Coronary artery (tissue), 2 donors: Measurements from ENCODE around the gene ZG16B.

Source experiments
- DNase-seq: peaks from one replicate; pipeline ENCODE4 v3.0.0-alpha.2; 2017; ENCODE audit warnings: low spot score
- H3K27ac ChIP-seq, 2 donors: fragments of 200-600 bp; sonication (generic); one replicate each; pipeline ENCODE4 v1.5.1; 2016 to 2019
- H3K4me3 ChIP-seq: fragments of 200-600 bp; sonication (generic); 2 replicates; pipeline ENCODE4 v1.5.1; 2016; ENCODE audit warnings: mild to moderate bottlenecking, moderate library complexity
- TF ChIP-seq, protein P1 (sequence below): fragments of 200-600 bp; sonication (generic); IDR thresholded peaks from one replicate; pipeline ENCODE4 v1.5.1; 2019; ENCODE audit warnings: antibody characterized with exemption

ZG16B gene

DNA sequence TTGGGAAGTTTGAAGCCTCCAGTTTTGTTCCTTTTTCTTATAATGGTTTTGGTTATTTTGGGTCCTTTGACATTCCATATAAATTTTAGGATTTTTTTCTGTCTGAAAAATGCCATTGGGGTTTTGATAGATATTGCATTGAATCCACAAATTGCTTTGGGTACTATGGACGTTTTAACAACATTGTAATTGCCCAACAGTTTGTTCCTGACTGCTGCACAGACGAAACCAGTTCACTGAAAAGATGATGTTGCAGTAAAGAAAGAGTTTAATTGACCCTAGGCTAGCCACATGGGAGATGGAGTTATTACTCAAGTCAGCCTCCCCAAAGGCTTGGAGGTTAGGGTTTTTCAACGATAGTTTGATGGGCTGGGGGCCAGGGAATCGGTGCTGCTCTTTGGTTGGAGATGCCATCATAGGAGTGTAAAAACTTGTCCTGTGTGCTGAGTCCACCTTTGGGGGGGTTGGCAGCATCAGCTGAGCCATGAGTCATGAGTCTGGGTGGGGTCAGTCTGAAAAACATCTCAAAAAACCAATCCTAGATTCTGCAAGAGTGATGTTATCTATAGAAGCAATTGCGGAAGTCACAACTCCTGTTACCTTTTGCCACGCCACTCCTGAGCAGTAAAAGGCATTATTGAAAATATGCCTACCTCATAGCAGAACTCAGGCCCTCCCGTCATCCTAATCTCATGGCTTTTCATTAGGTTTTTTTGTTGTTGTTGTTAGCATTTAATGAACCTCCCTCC lies 34.5 kb upstream of the ZG16B start:
- H3K27ac ChIP-seq: no peak overlapping the region
- no peak for DNase-seq
- TF ChIP-seq, protein P1, sequence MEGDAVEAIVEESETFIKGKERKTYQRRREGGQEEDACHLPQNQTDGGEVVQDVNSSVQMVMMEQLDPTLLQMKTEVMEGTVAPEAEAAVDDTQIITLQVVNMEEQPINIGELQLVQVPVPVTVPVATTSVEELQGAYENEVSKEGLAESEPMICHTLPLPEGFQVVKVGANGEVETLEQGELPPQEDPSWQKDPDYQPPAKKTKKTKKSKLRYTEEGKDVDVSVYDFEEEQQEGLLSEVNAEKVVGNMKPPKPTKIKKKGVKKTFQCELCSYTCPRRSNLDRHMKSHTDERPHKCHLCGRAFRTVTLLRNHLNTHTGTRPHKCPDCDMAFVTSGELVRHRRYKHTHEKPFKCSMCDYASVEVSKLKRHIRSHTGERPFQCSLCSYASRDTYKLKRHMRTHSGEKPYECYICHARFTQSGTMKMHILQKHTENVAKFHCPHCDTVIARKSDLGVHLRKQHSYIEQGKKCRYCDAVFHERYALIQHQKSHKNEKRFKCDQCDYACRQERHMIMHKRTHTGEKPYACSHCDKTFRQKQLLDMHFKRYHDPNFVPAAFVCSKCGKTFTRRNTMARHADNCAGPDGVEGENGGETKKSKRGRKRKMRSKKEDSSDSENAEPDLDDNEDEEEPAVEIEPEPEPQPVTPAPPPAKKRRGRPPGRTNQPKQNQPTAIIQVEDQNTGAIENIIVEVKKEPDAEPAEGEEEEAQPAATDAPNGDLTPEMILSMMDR: no peak
- no peak overlapping the region for H3K4me3 ChIP-seq

DNA sequence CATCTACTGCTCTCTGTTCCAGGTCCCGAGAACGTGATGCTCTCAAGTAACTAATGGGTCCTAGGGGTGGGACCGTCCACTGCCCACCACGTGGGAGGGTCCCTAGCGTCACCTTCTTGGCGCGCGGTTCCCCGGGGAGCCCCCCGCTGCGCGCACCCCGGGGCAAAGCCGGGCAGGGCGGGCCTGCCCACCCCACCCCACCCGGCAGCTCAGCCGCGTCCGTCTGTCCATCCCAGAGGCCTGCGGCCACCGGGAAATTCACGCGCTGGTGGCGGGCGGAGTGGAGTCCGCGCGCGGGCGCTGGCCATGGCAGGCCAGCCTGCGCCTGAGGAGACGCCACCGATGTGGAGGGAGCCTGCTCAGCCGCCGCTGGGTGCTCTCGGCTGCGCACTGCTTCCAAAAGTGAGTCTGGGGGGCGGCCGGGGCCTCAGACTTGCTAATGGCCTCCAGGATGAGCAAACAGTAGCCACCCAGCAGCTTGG lies 31.3 kb upstream of the ZG16B start:
- Histone ChIP-seq H3K4me3 (no peak overlapping the region), H3K27ac (no peak overlapping the region)
- no peak for DNase-seq
- TF ChIP-seq, protein P1: no peak

DNA sequence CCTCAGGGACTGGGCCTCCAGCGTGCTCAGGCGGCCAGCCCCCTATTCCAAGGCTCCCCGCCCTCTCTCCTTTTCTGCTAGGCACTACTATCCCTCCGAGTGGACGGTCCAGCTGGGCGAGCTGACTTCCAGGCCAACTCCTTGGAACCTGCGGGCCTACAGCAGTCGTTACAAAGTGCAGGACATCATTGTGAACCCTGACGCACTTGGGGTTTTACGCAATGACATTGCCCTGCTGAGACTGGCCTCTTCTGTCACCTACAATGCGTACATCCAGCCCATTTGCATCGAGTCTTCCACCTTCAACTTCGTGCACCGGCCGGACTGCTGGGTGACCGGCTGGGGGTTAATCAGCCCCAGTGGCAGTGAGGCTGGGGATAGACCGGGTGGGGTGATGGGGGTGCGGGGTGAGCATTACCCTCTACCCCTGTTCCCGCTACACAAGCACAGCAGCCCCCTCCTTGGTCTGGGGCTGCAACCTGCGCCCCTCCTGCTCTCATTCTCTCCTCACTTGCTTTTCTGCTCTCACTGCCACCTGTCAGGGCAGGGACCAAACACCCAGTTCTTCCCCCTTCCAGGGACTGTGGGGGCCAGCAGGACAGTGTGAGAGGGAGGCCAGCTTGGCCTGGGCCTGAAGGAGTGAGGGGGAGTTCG lies 30.8 kb upstream of the ZG16B start:
- Histone ChIP-seq H3K4me3 (no peak overlapping the region), H3K27ac (no peak overlapping the region)
- TF ChIP-seq, protein P1: no peak
- no peak for DNase-seq

DNA sequence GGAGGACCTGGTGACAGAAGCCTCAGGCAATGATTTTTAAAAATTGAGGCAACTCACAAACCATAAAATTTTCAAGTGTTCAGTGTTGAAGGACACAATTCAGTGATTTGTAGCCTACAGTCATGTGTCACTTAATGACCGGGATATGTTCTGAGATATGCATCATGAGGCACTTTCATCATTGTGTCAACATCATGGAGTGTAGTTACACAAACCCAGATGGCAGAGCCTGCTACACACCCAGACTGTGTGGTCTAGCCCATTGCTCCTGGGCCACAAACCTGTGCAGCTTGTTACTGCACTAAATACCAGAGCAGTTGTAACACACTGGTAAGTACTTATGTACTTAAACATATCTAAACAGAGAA lies 30.3 kb upstream of the ZG16B start:
- Histone ChIP-seq H3K27ac (no peak overlapping the region), H3K4me3 (no peak overlapping the region)
- no peak for DNase-seq
- TF ChIP-seq, protein P1: no peak

DNA sequence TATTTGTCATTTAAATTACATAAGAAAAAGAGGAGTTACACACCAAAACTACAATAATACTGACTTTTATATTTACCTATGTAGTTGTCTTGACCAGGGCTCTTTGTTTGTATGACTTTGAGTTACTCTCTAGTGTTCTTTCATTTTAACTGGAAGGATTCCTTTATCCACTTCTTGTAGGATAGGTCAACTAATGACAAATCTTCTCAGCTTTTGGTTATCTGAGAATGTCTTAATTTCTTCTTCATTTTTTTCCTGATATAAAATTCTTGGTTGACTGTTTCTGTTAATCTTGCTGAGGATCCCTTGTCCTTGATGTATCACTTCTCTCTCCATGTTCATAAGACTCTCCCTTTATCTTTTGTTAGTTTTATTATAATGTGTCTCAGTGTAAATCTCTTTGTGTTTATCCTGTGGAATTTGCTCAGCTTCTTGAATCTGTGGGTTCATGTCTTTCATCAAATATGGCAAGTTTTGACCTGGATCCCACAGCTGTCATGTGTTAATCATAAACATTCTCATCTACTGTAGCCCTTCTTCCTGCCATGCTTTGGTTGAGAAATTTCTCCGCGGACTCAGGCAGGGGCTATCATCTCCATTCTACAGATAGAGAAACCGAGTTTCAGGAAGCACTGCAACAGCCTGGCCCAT lies 26.4 kb upstream of the ZG16B start:
- no peak for DNase-seq
- H3K27ac ChIP-seq: no peak overlapping the region
- H3K4me3 ChIP-seq: no peak overlapping the region
- TF ChIP-seq, protein P1: no peak

DNA sequence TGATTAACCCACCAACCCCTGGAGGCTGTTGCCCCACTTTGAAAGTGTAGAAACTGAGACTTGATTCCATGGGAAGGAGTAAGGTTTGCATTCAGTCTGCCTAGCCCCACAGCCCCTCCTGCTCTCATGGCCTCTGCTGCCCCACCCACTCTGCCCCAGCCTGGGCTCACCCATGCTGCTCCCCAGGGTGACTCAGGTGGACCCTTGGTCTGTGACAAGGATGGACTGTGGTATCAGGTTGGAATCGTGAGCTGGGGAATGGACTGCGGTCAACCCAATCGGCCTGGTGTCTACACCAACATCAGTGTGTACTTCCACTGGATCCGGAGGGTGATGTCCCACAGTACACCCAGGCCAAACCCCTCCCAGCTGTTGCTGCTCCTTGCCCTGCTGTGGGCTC lies 25.4 kb upstream of the ZG16B start:
- no peak for DNase-seq
- Histone ChIP-seq H3K27ac (no peak overlapping the region), H3K4me3 (no peak overlapping the region)
- TF ChIP-seq, protein P1: no peak
